Body of pancreas (tissue), 4 donors: ENCODE measurements around the gene KRTAP5-1.

Experiments
- CTCF ChIP-seq, 7 experiments: fragments of 450-650 bp in 4 of 7; fragments of 200-600 bp in 3 of 7; sonication (generic) in 3 of 7; IDR thresholded peaks; one replicate each; pipeline ENCODE4 v1.5.1; 2016 to 2019; ENCODE audit warnings: antibody characterized with exemption in 7 of 7
- POLR2A ChIP-seq, 3 donors: fragments of 450-650 bp; IDR thresholded peaks; one replicate each; pipeline ENCODE4 v1.6.1; 2016; ENCODE audit warnings: antibody characterized with exemption in 3 of 3, mild to moderate bottlenecking in 2 of 3

GRCh38 chr11:1581976-1582375, 3.1 kb downstream of the KRTAP5-1 start:
- TF ChIP-seq CTCF (IDR thresholded peaks at IDR 0.05) (no peak), POLR2A (IDR thresholded peaks at IDR 0.05) (no peak)
